HG02938 (cell line): ENCODE data around the gene CTSC.
"Not testable (repeated sequence)": the region's sequence is repeated elsewhere in the genome, so short reads cannot be mapped to it uniquely, and the experiment has no call there.

Experiments
- ATAC-seq: cut with Tn5 transposase; IDR thresholded peaks from one replicate; pipeline ENCODE4 v1.9.1; 2021; ENCODE audit warnings: mild to moderate bottlenecking, moderate library complexity; ENCODE audit not compliant: unreplicated experiment

The CTSC gene

GRCh38 chr11:88284336-88285050 is 53.0 kb downstream of the CTSC start:
- no peak for ATAC-seq

GRCh38 chr11:88282747-88283515 is 54.6 kb downstream of the CTSC start:
- ATAC-seq = no peak

GRCh38 chr11:88281317-88281712 is 56.2 kb downstream of the CTSC start:
- ATAC-seq = no peak

- no peak for ATAC-seq
Observed at GRCh38 chr11:88280673-88281316, 56.7 kb downstream of the CTSC start.

- ATAC-seq = no peak
Observed at GRCh38 chr11:88277349-88277915, 60.1 kb downstream of the CTSC start.

GRCh38 chr11:88275636-88276035 is 61.9 kb downstream of the CTSC start:
- ATAC-seq = no peak

- ATAC-seq = peak; percentile 69
Observed at GRCh38 chr11:88266919-88267318, 70.6 kb downstream of the CTSC start.

- no peak for ATAC-seq
Observed at GRCh38 chr11:88266157-88266556, 71.4 kb downstream of the CTSC start.

GRCh38 chr11:88259431-88259830 is 78.1 kb downstream of the CTSC start:
- no peak for ATAC-seq

- no peak for ATAC-seq
Observed at GRCh38 chr11:88252208-88252607, 85.3 kb downstream of the CTSC start.

GRCh38 chr11:88250566-88251242 is 86.8 kb downstream of the CTSC start:
- no peak for ATAC-seq

GRCh38 chr11:88249706-88250105 is 87.8 kb downstream of the CTSC start:
- ATAC-seq = no peak

GRCh38 chr11:88246696-88247095 is 90.8 kb downstream of the CTSC start:
- no peak for ATAC-seq

- ATAC-seq = not testable (repeated sequence)
Observed at GRCh38 chr11:88245576-88245975, 92.0 kb downstream of the CTSC start.
